Heart right ventricle (tissue), 16 donors: ENCODE results near the gene PCF11. TPM values are rescaled to one million over a fixed set of nuclear protein-coding genes. Genes with fewer than 3 reads are reported as not detected.

Source experiments
- ATAC-seq, 8 donors: fragments of 200-7000 bp; cut with Tn5 transposase; one replicate each; pipeline ENCODE4 v1.9.1; 2020; ENCODE audit warnings: mild to moderate bottlenecking in 8 of 8, moderate library complexity in 8 of 8, moderate number of reproducible peaks in 1 of 8
- DNase-seq, 2 donors: peaks; one replicate each; pipeline ENCODE4 v3.0.0-alpha.2; 2020
- H3K27ac ChIP-seq, 10 donors: fragments of 200-600 bp; sonication (generic) in 2 of 10; one replicate each; pipeline versions ENCODE4 v1.5.0 to v1.8.0; 2020 to 2022; ENCODE audit warnings: mild to moderate bottlenecking in 3 of 10
- H3K27me3 ChIP-seq, 7 donors: fragments of 200-600 bp; one replicate each; pipeline ENCODE4 v1.8.0; 2021 to 2022; ENCODE audit warnings: mild to moderate bottlenecking in 2 of 7
- H3K36me3 ChIP-seq, 9 donors: fragments of 200-600 bp; sonication (generic) in 1 of 9; one replicate each; pipeline versions ENCODE4 v1.5.0 to v1.8.0; 2020 to 2022; ENCODE audit warnings: mild to moderate bottlenecking in 2 of 9
- H3K4me1 ChIP-seq, 9 donors: fragments of 200-600 bp; sonication (generic) in 1 of 9; one replicate each; pipeline versions ENCODE4 v1.5.0 to v1.8.0; 2020 to 2022; ENCODE audit warnings: mild to moderate bottlenecking in 4 of 9
- H3K4me3 ChIP-seq, 10 donors: fragments of 200-600 bp; sonication (generic) in 2 of 10; one replicate each; pipeline versions ENCODE4 v1.5.0 to v1.8.0; 2020 to 2022; ENCODE audit warnings: mild to moderate bottlenecking in 7 of 10, moderate library complexity in 2 of 10
- H3K9me3 ChIP-seq, 11 donors: fragments of 200-600 bp in 10 of 11; sonication (generic) in 2 of 11; one replicate each; pipeline versions ENCODE4 v1.5.0 to v1.8.0; 2013 to 2022; ENCODE audit warnings: mild to moderate bottlenecking in 2 of 11, control low read depth in 1 of 11, moderate library complexity in 1 of 11
- WGBS, 2 donors: extraction: QIAGEN DNeasy Blood & Tissue Kit; methylation state at CpG; one replicate each; pipeline ENCODE4 v1.1.7; 2013; ENCODE audit warnings: inconsistent platforms in 1 of 2; 5-methylcytosine and 5-hydroxymethylcytosine counted together
- intact Hi-C, 10 donors: fragments of 100-400 bp; cut with DNase I; formaldehyde crosslinking; loops; one replicate each; pipeline versions ENCODE4 v1.11.1 to v1.14.2; 2022
- polyA plus RNA-seq, 2 donors: library from polyadenylated mRNA; stranded (reverse); fragments of 200-250 nt; gene quantifications; one replicate each; pipeline ENCODE4 v1.2.3, GENCODE V29; 2013
- total RNA-seq, 10 donors: library from RNA; stranded (reverse); fragmentation: NEBNext Ultra II Directional in 3 of 10; extraction: Animal tissue kit (Norgen Biotek cat#: 25700) in 3 of 10; gene quantifications; one replicate each; pipeline versions ENCODE4 v1.2.1 to v1.2.4, GENCODE V29; 2021 to 2023
- TF ChIP-seq, protein P1 (sequence below), 9 donors: fragments of 200-600 bp; sonication (generic) in 2 of 9; IDR thresholded peaks; one replicate each; pipeline versions ENCODE4 v1.5.0 to v1.8.0; 2021 to 2022; ENCODE audit warnings: antibody characterized with exemption in 9 of 9, mild to moderate bottlenecking in 5 of 9, moderate library complexity in 1 of 9
- donor health status: Arrhythmogenic right ventricular cardiomyopathy.
- donor health status: ischemic (EF 13 %, LVEDD 7.1; RV severe dilation, severe dysfunction).
- donor health status: healthy with polysubstance abuse.
- donor health status: DM: no; HTN: yes; CAD: no.
- donor health status: DM: no; HTN: no; CAD: no.
- donor health status: ischemic (EF 25% LVEDD 6.9; RV normal size, moderate dysfunction).
- donor health status: ischemic (EF 25% LVEDD 5.7; RV mildly dilated, moderate dysfunction).
- donor health status: healthy.
- donor health status: DM: yes; HTN: yes; CAD: no.
- donor health status: Ischemic cardiomyopathy.
- donor health status: ischemic (EF 35%, LVEDD 5.7; RV mildly dilated, moderate dysfunction).
- donor health status: nonischemic (EF 11% LVEDD 7.7; RV severe dilation, severe dysfunction).
- donor health status: DM: yes; HTN: yes; CAD: no.
- donor health status: PGD.
- donor health status: ischemic (EF 29% LVEDD 5.4; RV normal size, mild dysfunction).
- donor health status: nonischemic (EF 23%, LVEDD 6.1; RV moderate dilation, normal function).

Gene PCF11
- total and polyA plus RNA-seq, 12 donors, result 14.7 to 38.4 (median 28.7) TPM

DNA sequence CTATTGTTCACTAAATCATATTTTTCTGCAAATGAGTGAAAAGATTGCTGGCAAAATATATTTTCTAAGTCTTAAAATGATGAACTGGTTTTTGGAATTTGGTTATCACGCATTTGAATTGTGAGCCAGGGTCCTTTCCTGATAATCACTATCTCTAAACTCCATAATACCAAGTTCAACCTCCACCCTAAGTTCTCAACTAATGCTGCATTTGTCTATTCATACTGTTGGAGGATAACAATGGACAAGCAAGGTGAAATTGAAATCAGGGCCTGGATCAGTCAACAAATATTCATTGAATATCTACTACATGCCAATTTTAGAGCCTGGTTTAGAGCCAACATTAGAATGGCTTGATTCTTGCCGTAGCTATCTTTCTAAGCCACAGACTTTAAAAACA, 4.7 kb upstream of the PCF11 start:
- no peaks in the 10 kb centered on the region for H3K9me3 ChIP-seq
- DNase-seq (no peak), ATAC-seq (no peak)
- no peak overlapping the region for H3K27ac ChIP-seq
- TF ChIP-seq, protein P1, sequence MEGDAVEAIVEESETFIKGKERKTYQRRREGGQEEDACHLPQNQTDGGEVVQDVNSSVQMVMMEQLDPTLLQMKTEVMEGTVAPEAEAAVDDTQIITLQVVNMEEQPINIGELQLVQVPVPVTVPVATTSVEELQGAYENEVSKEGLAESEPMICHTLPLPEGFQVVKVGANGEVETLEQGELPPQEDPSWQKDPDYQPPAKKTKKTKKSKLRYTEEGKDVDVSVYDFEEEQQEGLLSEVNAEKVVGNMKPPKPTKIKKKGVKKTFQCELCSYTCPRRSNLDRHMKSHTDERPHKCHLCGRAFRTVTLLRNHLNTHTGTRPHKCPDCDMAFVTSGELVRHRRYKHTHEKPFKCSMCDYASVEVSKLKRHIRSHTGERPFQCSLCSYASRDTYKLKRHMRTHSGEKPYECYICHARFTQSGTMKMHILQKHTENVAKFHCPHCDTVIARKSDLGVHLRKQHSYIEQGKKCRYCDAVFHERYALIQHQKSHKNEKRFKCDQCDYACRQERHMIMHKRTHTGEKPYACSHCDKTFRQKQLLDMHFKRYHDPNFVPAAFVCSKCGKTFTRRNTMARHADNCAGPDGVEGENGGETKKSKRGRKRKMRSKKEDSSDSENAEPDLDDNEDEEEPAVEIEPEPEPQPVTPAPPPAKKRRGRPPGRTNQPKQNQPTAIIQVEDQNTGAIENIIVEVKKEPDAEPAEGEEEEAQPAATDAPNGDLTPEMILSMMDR (IDR thresholded peaks at IDR 0.05), result no peak
- 93 to 96% methylated on average over 2 of the region's 2 CpGs for WGBS, 2 donors
- no peaks in the 10 kb centered on the region for H3K27me3 ChIP-seq
- intact Hi-C loops, result loop anchor here in 3 of 10 donors (10.0 kb wide), 3 partner anchors 77 to 247 kb away; partner anchors contain the start of genes DDIAS (in 1 of the 3), PRCP (in 1 of the 3) and RAB30 (in 1 of the 3)
- no peaks in the 10 kb centered on the region for H3K36me3 ChIP-seq
- H3K4me1 ChIP-seq, result peaks cover 0 to 8% (median 5%) of the 10 kb centered on the region in 9 donors
- H3K4me3 ChIP-seq, result no peak overlapping the region

DNA sequence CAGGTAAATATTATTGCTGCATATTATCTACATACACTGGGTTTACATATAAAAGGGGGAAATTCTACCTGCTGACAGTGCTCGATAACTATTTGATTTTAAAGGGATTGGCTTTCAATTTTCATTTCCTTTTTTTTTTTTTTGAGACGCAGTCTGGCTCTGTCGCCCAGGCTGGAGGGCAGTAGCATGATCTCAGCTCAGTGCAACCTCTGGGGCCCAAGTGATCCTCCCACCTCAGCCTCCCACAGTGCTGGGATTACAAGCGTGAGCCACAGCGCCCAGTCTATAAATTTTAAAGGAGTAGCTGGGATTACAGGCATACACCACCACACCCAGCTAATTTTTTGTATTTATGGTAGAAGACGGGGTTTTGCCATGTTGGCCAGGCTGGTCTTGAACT, 3.2 kb upstream of the PCF11 start:
- intact Hi-C loops, result loop anchor here in 3 of 10 donors (10.0 kb wide), 3 partner anchors 79 to 249 kb away; partner anchors contain the start of genes DDIAS (in 1 of the 3), PRCP (in 1 of the 3) and RAB30 (in 1 of the 3)
- TF ChIP-seq, protein P1 (IDR thresholded peaks at IDR 0.05), result no peak
- 92% methylated on average over 6 of the region's 6 CpGs for WGBS, 2 donors
- Histone ChIP-seq H3K4me1 (peaks cover 0 to 8% (median 6%) of the 10 kb centered on the region in 9 donors), H3K36me3 (peaks cover 0 to under 1% (median 0%) of the 10 kb centered on the region in 9 donors), H3K27ac (no peak overlapping the region), H3K27me3 (no peaks in the 10 kb centered on the region), H3K4me3 (no peak overlapping the region), H3K9me3 (no peaks in the 10 kb centered on the region)
- ATAC-seq, result no peak
- no peak for DNase-seq

DNA sequence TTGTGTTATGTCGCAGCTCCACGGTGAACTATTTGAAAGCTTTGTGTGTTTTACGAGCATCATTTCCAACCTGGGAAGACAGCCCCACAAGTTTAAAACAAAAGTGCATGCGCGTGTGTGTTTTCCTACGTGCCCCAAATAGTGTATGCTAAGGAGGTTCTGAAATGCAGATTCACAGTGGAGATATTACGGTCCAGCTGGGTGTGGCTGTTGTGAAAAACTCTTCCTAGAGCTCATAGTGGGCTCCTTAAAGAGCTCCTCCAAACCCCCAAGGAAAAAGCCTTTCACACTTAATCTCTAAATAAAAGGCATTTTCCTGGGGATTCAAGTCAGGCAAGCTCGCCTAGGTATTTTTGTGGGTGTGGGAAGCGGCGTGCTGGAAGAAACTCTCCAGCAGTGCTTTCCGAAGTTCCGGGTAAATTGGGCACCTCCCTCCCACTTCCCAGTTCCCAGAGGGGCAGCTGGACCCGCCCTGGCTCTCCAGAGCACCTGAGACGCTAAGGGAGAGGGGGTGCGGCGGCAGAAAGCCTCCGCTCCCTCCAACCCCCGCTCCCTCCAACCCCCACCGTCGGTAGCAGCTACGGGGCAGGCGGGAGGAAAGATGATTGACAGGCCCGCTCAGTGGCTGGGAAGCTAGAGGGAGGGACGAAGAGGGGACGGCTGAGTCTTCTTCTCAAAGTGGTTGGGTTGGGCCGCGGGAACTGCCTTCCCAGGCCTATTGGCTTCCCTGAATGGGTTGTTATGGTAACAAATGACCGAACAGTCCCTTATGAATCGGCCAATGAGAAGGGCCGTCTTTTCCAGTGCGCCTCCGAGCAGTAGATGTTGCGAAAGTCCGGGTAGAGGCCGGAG, 561 bp upstream of the PCF11 start:
- peak; percentile 98 to 99 for DNase-seq
- intact Hi-C loops, result loop anchor here in 9 of 10 donors (1.0 to 10.0 kb wide), 13 partner anchors 36 to 254 kb away; partner anchors contain the start of genes RAB30 (in 5 of the 9), DDIAS (in 4 of the 9), PRCP (in 4 of the 9) and ANKRD42 (in 3 of the 9)
- H3K4me1 ChIP-seq, result peaks cover 0 to 29% (median 27%) of the 10 kb centered on the region in 9 donors
- H3K4me3 ChIP-seq, result peak overlapping the region; percentile 36 to 99 (median 84)
- TF ChIP-seq, protein P1 (IDR thresholded peaks at IDR 0.05), result no peak
- no peaks in the 10 kb centered on the region for H3K9me3 ChIP-seq
- WGBS, 2 donors, result 0% methylated on average over 35 of the region's 35 CpGs
- peaks cover 0 to 16% (median 0%) of the 10 kb centered on the region in 9 donors for H3K36me3 ChIP-seq
- no peaks in the 10 kb centered on the region for H3K27me3 ChIP-seq
- peak; percentile 94 to 98 (median 96) for ATAC-seq
- peak overlapping the region; percentile 66 to 100 (median 94) for H3K27ac ChIP-seq

DNA sequence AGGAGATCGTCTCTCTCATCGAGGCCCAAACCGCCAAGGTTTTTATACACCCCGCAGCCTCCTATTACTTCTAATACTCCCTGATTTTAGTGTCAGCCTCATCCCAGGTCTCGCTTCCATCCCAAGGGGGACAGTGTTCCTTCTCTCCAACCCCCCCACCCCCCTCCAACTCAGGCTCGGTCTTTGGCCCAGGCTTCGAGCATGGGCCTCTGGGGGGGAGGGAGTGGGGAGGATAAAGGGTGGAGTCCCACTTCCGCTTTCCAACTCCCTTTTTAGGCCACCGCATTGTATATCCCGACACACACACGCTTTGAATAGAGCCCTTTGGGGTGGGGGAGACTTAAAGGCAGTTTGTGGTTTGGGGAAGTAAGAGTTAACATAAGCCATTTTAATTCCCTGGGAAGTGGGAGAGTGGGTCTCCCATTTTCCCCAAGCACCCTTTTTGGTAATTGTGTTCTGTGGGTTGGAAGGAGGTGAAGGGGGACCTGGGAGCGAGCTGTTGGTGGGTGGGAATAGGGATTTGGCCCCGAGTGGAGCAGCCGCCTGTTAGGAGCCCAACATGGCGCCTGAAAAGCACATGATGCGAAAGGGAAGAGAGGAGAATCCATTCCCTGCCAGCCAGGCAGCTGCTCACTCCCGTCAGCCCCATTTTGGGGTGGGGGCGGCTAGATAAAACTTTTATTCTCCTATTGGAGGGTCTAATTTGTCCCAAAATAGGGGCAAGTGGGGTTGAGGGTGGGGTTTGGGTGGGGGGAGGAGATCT, 844 bp downstream of the PCF11 start:
- H3K27me3 ChIP-seq, result no peaks in the 10 kb centered on the region
- H3K4me1 ChIP-seq, result peaks cover 0 to 43% (median 41%) of the 10 kb centered on the region in 9 donors
- peak overlapping the region; percentile 93 to 100 (median 99) for H3K27ac ChIP-seq
- intact Hi-C loops, result loop anchor here in 9 of 10 donors (2.0 to 10.0 kb wide), 12 partner anchors 35 to 255 kb away; partner anchors contain the start of genes RAB30 (in 5 of the 9), ANKRD42 (in 4 of the 9), DDIAS (in 4 of the 9) and PRCP (in 4 of the 9)
- H3K9me3 ChIP-seq, result no peaks in the 10 kb centered on the region
- DNase-seq, result peak; percentile 30 to 55
- 0 to 1% methylated on average over 18 of the region's 18 CpGs for WGBS, 2 donors
- peak overlapping the region; percentile 82 to 99 (median 90) for H3K4me3 ChIP-seq
- ATAC-seq, result peak; percentile 13 to 49 (median 28)
- peaks cover 0 to 28% (median 0%) of the 10 kb centered on the region in 9 donors for H3K36me3 ChIP-seq
- TF ChIP-seq, protein P1 (IDR thresholded peaks at IDR 0.05), result peak in 1 of 9 donors; percentile 24
